HG03103 (cell line): ENCODE data around the gene EXOC6B.

Experiments
- ATAC-seq: cut with Tn5 transposase; IDR thresholded peaks from one replicate; pipeline ENCODE4 v1.9.1; 2021; ENCODE audit warnings: low read depth; ENCODE audit not compliant: unreplicated experiment

Gene EXOC6B

DNA sequence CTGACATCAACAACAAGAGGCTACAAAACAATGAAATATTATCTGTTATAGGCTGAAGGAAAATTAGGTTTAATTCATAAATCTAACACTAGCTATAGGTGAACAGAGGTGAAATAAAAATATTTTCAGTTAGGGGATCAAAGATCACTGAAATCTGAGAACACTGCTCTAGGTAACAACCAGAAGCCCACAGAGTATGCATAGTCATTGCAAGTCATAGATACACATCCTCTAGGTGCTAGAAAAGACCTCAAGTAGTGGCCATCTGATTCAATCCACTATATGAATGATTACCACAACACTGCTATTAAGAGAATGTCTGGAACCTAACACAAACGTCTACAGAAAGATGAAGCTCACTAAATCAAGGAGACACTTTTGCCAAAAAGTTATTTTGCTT, 413.6 kb downstream of the EXOC6B start:
- ATAC-seq, result no peak

DNA sequence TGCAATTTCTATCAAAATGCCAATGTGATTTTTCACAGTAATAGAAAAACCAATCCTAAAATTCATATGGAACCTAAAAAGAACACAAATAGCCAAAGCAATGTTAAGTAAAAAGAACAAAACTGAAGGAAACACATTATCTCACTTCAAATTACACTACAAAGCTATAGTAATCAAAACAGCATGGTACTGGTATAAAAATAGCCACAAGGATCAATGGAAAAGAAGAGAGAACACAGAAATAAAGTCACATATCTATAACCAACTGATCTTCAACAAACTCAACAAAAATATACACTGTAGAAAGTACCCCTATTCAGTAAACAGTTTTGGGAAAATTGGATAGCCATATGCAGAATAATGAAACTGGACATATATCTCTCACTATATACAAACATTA, 426.0 kb downstream of the EXOC6B start:
- no peak for ATAC-seq

DNA sequence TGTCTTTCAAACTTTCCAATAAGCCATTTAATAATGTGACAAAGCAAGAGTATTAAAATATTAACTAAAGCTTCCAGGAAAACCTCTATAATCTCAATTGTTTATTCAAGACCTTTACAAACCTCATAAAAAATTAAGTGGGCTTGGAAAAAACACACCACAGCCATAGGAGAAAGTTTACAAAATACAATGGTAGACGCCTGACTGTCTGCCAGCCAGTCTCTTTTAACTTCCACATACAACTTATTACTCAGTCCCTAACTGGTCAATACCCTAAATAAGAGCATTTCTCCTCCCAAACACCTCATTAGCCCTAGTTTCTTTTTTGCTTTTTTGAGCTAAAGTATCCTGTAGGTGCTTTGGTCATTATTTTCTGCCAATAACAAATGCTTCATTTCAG, 430.7 kb downstream of the EXOC6B start:
- ATAC-seq, result no peak

DNA sequence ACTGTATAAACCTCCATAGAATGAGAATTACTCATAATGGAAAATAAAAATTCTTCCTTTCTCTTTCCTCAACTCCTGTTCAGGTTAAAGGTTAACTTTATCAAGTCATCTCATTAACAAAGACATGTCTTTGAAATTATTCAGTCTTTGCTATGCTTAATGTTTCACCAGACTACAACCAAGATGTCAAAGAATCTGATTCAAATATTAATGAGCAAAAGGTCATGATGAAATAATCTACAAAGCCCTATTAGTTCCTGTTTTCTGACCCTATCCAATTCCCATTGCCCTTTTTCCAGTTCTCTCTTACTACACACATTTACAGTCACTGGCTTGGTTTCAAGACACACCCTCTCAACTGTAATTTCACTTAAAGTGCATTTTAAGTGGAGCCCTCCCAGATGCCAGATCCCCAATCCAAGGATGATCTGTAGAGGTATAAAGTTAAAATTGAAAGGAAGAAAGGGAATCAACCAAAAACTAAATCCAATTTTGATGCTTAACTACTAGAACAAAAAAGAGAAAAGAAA, 431.2 kb downstream of the EXOC6B start:
- no peak for ATAC-seq

DNA sequence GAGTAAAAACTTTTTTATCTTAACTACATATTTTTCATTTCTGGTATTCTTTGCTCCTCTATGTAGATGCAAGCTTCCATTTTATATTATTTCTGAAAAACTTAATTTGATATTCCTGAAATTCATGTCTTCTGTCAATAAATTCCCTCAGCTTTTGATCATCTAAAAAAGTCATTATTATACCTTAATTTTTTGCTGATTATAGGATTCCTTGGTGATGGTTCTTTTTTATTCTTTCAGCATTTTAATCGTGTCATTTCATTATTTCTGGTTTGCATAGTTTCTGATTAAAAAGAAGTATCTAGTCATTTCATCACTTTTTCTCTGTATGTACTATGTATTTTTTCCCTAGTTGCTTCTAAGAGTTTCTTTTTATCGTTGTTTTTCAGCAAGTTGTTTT, 436.4 kb downstream of the EXOC6B start:
- no peak for ATAC-seq

DNA sequence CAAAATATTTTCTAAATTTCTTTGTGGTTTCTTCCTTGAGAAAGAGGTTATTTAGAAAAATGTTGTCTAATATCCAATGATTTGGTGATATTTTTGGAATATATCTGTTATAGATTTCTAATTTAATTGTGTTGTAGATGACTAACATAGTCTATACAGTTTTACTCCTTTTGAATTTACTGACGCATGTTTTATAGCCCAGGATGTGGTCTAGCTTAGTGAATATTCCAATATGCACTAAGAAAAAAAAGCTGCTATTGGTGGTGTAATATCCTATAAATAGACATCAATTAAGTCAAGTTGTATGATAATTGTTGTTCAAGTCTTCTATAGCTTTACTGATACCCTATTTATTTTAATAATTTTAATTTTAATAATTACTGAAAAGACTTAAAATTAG, 437.6 kb downstream of the EXOC6B start:
- ATAC-seq, result no peak

DNA sequence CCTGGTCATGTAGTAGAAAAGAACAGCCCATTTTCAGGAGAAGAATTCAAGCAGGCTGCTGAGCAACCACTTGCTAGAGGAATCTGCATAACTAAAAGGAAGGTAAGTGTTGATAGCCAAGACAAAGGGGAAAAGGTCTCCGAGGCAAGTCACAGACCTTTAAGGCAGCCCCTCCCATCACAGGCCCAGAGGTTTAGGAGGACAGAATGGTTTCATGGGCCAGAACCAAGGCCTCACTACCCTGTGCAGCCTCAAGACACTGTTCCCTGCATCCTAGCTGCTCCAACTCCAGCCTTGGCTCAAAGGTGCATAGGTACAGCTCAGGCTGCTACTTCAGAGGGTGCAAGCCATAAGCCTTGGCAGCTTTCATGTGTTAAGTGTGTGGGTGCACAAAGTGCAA, 439.5 kb downstream of the EXOC6B start:
- ATAC-seq, result no peak

DNA sequence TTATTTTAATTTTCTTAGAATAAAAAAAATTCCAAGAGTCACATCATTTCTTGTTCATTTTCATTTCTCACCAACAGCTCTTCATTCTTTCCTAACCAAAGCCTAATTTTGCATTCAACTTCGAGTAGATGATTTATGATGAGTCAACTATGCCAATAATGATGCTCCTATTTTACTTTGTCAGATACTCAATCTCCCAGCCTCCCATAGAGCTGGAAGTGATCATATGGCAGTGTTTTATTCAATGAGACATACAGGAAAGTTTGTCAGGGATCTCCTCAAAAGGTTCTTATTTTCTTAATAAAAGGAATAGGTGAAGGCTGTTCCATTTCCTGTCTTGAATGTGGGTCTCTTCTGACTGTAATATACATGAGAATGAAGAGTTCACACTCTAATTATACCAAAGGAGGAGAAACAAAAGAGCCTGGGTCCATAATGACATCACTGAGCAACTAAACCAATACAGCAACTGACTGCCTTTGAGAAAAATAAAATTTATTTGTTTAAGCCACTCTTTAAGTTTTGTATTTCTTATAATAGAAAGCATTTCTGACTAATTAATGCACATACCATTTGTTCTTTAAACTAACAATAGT, 447.0 kb downstream of the EXOC6B start:
- no peak for ATAC-seq

DNA sequence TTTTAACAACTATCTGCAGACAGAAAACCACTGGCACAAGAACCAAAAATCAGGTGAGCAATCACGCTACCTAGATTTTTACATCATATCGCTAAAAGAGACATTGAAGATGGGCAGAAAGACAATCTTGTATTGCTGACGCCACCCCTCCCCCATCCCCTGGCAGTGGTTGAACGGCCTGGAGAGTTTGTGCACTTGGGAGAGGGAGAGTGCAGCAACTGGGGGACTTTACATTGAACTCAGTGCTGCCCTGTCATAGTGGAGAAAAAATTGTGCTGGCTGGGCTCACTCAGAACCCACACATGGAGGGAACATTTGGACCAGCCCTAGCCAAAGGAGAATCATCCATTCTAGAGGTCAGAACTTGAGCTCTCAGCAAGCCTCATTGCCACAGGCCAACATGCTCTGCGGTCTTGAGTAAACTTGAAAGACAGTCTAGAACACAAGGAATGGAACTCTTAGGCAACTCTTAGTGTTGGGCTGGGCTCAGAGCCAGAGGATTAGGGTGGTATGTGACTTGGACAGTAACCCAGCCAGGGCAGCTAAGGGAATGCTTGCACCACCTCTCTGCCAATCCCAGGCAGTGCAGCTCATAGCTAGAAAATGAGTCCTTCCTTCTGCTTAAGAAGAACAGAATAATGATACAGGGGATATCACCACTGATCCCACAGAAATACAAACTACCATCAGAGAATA, 458.2 kb downstream of the EXOC6B start:
- ATAC-seq, result no peak

DNA sequence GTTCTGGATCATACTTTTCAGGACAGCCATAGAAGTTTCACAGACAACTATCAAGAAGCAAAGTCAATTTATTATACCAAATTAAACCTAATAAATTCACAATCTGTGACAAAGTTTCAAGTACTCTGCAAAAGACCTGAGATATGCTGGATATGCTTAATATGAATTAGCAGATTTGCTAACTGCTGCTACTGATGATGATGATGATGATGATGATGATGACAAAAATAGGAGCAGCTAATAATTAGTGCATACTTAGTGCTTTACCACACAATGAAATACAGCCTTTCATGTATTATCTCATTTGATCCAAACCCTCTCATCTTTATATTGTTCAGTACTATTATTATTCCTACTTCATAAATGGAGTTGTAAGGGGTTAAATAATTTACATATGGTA, 462.4 kb downstream of the EXOC6B start:
- ATAC-seq, result no peak

DNA sequence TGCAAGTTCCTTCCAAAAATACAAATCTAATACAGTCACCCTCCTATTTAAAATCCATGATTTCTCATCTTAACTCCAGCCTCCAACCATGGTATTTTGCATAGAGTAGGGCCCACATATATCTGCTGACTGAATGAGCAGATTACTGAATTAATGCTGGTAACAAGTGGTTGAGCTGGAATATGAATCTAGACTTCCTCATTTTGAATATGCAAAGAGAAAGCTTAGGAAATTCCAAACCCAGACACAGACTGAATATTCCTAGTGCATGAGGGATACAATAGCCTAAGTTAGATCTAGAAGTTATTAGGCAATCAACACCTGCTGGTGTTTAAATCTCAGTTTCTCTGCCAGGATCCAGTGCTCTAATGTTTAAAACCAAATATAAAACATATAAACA, 463.1 kb downstream of the EXOC6B start:
- ATAC-seq, result no peak

DNA sequence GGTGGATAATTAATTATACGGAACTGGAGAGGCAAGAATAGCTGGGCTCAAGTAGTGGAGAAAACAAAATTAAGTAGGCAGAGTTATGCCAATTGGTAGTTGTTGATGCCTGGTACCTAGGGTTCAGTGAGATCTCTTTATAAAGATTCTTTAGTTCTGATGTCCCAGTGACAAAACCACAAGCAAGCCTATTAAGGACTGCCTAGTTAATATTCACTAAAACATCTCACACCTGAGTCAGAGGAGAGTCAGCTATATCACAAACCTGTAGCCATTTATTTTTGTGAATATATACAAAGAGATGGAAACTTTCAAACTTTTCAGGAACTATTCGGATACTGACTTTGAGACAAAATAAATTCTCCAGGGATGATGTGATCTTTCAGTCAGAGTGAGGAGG, 464.3 kb downstream of the EXOC6B start:
- ATAC-seq, result no peak

DNA sequence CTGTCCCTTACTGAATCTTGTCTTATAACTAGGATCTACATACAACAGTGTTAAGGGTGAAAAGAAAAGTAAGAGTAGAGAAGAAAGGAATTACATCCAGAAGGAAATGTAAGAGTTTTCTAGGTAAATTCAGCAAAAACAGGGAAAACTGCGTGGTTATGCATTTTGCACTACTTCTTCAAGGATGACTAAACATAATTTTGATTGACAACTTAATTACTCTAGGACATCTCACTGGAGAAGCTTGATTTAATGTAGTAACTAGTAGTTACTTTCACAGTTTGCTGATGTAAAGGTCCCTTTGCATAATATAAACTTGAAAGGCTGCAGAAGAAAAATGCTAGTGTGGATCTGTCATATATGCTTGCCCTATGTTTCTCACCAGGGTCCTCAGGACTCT, 464.8 kb downstream of the EXOC6B start:
- ATAC-seq, result no peak

DNA sequence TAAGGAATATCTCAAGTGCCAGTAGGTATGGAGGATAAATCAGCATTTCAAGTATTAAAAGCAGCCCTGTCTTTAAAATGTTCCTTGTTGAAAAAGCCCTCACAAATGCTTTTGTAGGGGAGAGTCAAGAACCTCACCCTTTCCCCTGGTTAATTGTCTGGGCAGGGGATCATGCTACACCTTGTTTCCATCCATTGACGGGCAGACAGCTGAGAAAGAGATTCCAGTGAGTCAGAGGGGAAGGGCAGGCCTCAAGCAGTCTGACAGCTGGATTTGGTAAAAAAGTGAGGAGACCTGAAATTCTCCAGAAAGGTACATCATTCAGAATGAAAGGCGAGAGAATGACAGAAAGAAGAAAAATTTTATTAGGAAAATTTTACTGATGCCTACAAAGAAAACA, 475.0 kb downstream of the EXOC6B start:
- no peak for ATAC-seq

DNA sequence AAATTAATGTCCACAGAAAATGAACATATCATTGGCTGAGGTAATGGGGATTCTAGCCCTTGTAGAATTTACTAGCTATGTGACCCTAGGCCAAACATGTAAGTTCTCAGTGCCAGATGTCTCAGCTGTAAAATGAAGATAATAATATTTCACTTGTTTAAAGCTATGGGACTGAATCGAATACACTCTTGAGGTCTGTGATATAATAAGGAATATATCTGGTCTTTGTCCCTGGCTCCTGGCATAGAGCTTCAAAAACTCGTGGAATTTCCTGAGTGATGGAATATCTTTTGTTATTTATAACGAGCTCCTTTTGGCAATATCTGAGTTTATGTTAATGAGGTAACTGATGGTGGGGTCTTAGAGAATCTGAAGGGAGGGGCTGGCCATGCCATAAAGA, 476.8 kb downstream of the EXOC6B start:
- no peak for ATAC-seq

DNA sequence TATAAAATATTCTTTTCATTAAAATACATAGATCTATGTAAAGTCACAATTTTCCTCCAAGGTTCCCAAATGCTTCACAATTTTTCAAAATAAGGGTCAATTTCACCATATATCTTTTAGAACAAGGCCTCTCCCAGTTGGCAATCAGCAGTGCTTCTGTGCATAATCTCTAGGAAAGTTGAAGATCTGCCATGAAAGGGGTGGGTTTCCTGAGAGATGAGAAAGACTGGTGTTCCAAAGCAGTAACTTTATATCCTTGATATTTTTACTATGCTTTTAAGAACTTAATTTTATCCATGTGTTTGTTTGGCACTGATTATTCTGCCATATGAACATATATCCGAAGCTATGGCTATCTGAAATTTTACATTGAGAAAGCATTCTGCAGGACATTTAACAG, 478.8 kb downstream of the EXOC6B start:
- ATAC-seq, result no peak

DNA sequence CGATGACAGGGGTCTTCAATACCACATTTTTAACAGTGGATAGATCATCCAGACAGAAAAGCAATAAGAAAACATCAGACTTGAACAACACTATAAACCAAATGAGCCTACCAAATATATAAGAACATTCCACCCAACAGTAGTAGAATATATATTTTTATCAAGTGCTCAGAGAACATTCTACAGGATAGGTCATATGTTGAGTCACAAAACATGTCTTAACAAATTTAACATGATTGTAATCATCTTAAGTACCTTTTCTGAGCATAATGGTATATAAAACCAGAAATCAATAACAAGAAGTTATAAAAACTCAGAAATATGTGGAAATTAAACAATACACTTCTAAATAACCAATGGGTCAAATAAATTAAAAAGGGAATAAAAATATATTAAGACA, 484.2 kb downstream of the EXOC6B start:
- no peak for ATAC-seq

DNA sequence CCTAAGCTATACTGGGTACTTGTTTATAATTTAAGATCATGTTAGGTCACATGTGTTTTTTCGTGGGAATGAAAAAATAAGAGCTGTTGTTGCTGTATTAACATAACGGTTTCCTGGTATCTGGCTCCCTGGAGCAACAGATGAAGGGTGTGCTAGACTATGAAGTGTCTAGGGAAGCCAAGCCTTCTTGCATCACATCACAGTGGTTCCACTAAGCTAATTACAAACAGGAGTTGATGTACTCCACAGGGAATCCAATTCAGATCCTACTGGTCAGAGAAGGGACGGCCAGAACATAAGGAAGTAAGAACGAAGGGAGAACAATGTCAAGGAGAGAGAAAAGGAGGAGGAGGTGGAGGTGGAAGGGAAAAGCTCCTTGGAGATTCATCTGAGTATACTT, 485.2 kb downstream of the EXOC6B start:
- no peak for ATAC-seq

DNA sequence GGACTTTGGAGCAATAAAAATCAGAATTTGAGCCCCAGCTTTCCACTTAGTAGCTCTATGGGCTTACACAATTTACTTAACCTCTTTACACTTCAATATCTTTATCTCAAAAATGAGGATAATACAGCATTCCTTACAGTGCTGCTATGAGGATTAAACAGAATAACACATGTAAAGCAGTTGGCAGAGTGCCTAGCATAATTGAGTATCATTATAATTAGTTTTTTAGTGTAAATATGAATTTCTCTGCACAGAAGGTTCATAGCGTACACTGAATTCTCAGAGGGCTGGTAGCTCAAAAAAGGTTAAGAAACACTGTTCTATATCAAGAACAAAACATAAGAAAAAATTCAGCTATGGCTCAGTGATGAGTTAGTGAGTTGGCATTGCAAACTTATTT, 487.8 kb downstream of the EXOC6B start:
- ATAC-seq, result no peak

DNA sequence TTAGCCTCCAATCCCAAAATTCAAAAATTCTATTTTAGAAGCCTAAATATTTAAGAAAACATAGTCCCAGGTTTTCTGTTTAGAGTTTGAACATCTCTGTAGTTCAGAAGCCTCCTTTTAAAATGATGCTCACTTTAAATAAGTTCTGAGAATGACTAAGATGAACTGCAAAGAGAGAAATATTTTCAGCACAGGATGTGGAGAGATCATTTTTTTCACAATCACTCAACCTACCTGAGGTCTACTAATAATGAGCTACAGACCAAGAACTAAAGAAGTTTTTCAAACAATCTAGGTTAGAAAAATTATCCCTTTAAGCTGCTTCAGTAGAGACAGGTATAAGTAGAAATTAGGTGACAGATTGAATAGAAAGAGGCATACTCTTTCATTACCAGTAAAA, 493.1 kb downstream of the EXOC6B start:
- ATAC-seq, result no peak

DNA sequence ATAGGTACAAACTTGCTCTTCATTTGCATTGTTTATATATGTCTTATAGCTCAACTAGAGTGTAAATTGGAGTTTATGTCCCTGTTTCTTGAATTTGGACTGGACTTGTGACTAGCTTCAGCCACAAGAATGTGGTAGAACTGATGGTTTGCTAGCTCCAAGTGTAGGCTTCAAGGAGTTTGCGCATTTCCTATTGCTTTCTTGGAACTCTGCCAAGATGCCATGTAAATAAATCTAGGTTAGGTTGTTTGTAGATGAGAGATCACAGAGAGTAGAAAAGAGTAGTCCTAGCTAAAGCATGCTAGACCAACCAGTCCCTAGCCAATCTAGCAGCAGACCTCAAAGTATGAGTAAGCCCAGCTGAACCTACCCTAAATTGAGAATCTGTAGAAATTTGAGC, 495.2 kb downstream of the EXOC6B start:
- no peak for ATAC-seq

DNA sequence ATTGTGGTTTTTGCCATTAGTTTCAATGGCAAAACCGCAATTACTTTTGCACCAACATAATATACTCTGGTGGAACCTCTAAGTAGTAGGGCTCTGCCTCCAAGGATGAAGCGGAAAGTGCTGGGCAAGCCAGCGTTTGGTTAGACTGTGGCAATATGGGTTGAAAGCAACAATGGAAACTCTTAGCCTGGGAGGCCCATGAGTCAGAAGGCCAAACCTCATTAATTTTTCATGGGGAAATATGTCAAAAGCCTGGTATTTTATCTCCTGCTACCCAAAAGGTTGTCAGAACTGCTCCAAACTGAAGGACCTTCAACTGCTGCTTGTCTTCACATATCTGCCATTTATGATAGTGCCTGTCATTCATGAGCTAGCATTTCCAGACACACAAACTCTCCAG, 499.1 kb downstream of the EXOC6B start:
- no peak for ATAC-seq
